Effector CD8-positive, alpha-beta T cell (primary cell): Measurements from ENCODE around the gene MYO1C.
"Not testable (repeated sequence)": the region's sequence is repeated elsewhere in the genome, so short reads cannot be mapped to it uniquely, and the experiment has no call there.

Experiments used
- DNase-seq: peaks from one replicate; lab custom pipeline; 2025; lab: John Stamatoyannopoulos, UW

Gene MYO1C

DNA sequence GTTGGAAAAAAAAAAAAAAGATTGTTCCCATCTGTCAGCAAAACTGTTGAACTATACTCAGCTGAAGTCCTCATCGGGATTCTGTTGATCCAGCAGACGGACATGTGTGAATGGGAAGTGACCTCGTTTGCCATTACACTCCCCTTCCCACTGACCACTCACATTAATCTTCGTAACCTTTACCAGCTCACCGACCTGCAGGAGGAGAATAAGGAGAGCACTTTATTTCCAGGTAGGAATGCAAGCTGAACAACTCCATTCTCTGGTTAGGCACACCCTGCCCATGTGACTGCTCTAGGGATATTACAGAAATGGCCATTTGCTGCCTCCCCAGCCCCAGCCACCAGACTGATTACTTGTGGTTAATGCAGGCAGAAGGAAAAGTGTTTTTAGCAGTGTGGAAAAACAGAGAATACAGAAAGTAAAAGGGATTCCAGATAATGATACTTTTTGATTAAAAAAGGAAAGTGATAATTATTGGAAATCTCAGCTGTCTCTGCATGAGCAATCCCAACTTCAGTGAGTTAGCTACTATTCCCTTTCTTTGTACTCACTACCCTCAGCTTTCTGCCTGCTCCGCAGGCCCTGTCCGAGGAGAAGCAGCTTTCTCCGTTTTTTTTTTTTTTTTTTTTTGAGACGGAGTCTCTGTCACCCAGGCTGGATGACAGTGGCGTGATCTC, 68.9 kb downstream of the MYO1C start:
- no peak for DNase-seq

DNA sequence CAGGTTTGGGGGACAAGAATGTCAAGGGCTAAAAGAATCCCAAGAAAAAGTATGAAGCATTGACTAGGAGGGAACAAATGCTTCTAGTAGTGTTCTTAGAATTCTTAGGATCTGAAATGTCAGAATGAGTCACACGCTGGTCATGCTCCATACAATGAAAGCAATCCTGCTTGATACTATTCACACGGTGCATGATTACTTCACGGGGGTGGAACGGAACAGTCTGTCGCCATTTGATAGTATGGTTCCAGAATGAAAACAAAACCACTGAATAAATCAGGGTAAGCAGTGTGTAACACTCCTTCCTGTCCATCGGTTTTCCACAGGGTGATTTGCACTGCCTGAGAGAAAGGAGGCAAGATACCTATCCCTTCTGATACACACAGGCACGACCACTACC, 69.6 kb downstream of the MYO1C start:
- no peak for DNase-seq

DNA sequence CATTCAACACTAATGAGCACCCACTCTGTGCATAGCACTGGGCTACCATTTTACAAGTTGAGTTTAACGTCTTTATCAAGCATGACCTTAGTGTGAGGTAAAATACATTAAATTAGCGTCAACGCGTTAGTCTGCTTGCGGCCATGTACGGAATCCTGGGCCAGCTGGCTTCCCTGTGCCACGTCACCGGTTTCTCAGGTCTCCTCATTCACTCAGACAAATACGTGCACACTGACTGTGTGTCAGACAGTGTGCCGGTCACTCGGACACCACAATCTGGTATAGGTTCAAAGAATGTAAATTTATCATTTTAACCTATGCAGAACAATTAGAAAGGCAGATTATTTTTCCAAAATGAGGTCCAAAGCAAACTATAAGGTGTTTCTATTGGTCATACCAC, 71.0 kb downstream of the MYO1C start:
- DNase-seq, result no peak

DNA sequence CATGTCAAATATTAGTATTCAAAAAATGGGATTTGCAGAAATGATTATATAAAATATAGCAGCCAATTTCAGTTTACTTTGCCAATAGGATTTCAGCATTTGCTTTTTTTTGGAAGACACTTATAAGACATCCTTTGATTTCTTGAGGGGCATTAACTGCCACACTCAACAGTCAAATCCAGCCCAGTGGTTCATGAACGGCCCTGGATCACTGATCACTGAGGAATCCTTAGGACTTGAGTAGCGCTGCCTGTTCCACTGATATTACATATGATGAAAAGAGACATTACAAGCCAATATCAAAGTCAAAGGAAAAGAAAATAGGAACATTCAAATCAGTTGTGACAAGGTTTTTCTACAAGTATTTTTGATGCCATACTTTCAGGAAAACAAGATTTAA, 71.5 kb downstream of the MYO1C start:
- DNase-seq, result no peak

DNA sequence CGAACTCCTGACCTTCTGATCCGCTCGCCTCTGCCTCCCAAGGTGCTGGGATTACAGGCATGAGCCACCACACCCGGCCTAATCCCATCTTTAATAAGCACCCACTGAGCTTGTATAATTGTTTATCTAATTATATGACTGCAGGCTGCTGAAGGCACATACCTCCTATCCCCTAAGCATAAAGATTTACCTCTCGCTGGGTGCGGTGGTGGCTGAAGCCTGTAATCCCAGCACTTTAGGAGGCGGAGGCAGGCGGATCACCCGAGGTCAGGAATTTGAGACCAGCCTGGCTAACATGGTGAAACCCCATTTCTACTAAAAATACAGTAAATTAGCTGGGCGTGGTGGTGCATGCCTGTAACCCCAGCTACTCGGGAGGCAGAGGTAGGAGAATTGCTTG, 72.3 kb downstream of the MYO1C start:
- no peak for DNase-seq

- not testable (repeated sequence) for DNase-seq
Measured at GRCh38 chr17:1418476-1418875, 74.0 kb downstream of the MYO1C start.

- DNase-seq, result no peak
Measured at GRCh38 chr17:1416414-1416813, 76.1 kb downstream of the MYO1C start.

- DNase-seq, result no peak
Measured at GRCh38 chr17:1414634-1415033, 77.9 kb downstream of the MYO1C start.
